Esophagus (tissue), 2 donors: ENCODE results near the gene FOXA3. TPM values are rescaled to one million over a fixed set of nuclear protein-coding genes. Genes with fewer than 3 reads are reported as not detected.

Source experiments
- H3K27ac ChIP-seq, 2 donors: one replicate each; pipeline ENCODE4 v1.5.1; 2013; ENCODE audit warnings: low read depth in 2 of 2, mild to moderate bottlenecking in 2 of 2, inconsistent platforms in 1 of 2, low read length in 1 of 2, moderate library complexity in 1 of 2
- H3K27me3 ChIP-seq, 2 donors: one replicate each; pipeline ENCODE4 v1.6.1; 2013; ENCODE audit warnings: low read length in 2 of 2, control low read depth in 1 of 2, mild to moderate bottlenecking in 1 of 2; ENCODE audit not compliant: insufficient read depth in 2 of 2, control insufficient read depth in 1 of 2
- H3K36me3 ChIP-seq, 2 donors: one replicate each; pipeline ENCODE4 v1.6.1; 2013; ENCODE audit warnings: low read length in 1 of 2; ENCODE audit not compliant: control insufficient read depth in 2 of 2, insufficient read depth in 2 of 2
- H3K4me1 ChIP-seq, 2 donors: one replicate each; pipeline ENCODE4 v1.6.1; 2013; ENCODE audit warnings: low read length in 1 of 2; ENCODE audit not compliant: control insufficient read depth in 2 of 2, insufficient read depth in 2 of 2
- H3K4me3 ChIP-seq, 2 donors: one replicate each; pipeline ENCODE4 v1.5.1; 2013; ENCODE audit warnings: low read length in 2 of 2, mild to moderate bottlenecking in 2 of 2, low read depth in 1 of 2, moderate library complexity in 1 of 2
- H3K9me3 ChIP-seq, 2 donors: one replicate each; pipeline ENCODE4 v1.6.1; 2013; ENCODE audit warnings: mild to moderate bottlenecking in 2 of 2, low read depth in 1 of 2, low read length in 1 of 2, moderate library complexity in 1 of 2; ENCODE audit not compliant: control insufficient read depth in 2 of 2, insufficient read depth in 1 of 2
- WGBS, 2 donors: extraction: QIAGEN DNeasy Blood & Tissue Kit; methylation state at CpG; one replicate each; pipeline ENCODE4 v1.1.7; 2013; 5-methylcytosine and 5-hydroxymethylcytosine counted together
- polyA plus RNA-seq, 2 donors: library from polyadenylated mRNA; stranded (reverse); fragments of 200-250 nt; gene quantifications; one replicate each; pipeline ENCODE4 v1.2.3, GENCODE V29; 2013
- donor health status: healthy with polysubstance abuse.
- donor health status: Bipolar disorder and iron deficiency.

The FOXA3 gene
- polyA plus RNA-seq, 2 donors = 0.02 to 0.10 TPM

DNA sequence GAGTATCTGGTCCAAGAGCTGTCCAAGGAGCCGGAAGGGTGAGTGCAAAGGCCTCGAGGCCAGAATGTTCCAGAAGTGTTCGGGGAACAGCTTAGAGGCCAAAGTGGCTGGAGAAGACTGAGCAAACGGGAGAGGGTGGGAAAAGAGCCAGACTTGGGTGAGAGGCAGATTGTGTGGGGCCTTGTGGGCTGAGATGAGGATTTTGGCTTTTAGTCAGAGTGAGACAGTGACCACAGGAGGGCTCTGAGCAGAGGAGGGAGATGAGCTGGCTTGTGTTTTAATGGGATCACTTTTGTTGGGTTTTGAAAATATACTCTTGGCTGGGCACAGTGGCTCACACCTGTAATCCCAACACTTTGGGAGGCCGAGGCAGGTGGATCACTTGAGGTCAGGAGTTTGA is 44.8 kb downstream of the FOXA3 start:
- no peaks in the 10 kb centered on the region for H3K4me1 ChIP-seq
- H3K36me3 ChIP-seq = no peaks in the 10 kb centered on the region
- H3K27ac ChIP-seq = no peak overlapping the region
- 75 to 77% methylated on average over 5 of the region's 5 CpGs for WGBS, 2 donors
- H3K4me3 ChIP-seq = no peak overlapping the region
- H3K27me3 ChIP-seq = no peaks in the 10 kb centered on the region
- H3K9me3 ChIP-seq = no peaks in the 10 kb centered on the region

DNA sequence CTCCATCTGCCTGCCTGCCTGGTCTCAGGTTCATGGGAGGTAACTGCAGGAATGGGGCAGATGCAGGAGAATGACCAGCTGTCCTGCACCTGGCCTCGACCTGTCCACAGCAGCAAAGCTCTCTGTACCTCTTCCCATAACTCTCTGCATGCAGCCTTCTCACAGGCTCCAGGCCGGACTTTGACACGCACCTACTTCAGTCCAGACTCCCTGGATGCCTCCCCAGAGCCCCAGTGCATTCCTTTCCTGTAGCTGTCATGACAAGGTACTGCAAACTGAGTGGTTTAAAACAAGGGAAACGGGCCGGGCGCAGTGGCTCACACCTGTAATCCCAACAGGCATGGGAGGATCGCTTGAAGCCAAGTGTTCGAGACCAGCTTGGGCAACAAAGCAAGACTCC is 47.2 kb downstream of the FOXA3 start:
- no peaks in the 10 kb centered on the region for H3K9me3 ChIP-seq
- no peak overlapping the region for H3K4me3 ChIP-seq
- 61 to 71% methylated on average over 8 of the region's 8 CpGs for WGBS, 2 donors
- H3K4me1 ChIP-seq = no peaks in the 10 kb centered on the region
- H3K36me3 ChIP-seq = no peaks in the 10 kb centered on the region
- H3K27ac ChIP-seq = no peak overlapping the region
- no peaks in the 10 kb centered on the region for H3K27me3 ChIP-seq

DNA sequence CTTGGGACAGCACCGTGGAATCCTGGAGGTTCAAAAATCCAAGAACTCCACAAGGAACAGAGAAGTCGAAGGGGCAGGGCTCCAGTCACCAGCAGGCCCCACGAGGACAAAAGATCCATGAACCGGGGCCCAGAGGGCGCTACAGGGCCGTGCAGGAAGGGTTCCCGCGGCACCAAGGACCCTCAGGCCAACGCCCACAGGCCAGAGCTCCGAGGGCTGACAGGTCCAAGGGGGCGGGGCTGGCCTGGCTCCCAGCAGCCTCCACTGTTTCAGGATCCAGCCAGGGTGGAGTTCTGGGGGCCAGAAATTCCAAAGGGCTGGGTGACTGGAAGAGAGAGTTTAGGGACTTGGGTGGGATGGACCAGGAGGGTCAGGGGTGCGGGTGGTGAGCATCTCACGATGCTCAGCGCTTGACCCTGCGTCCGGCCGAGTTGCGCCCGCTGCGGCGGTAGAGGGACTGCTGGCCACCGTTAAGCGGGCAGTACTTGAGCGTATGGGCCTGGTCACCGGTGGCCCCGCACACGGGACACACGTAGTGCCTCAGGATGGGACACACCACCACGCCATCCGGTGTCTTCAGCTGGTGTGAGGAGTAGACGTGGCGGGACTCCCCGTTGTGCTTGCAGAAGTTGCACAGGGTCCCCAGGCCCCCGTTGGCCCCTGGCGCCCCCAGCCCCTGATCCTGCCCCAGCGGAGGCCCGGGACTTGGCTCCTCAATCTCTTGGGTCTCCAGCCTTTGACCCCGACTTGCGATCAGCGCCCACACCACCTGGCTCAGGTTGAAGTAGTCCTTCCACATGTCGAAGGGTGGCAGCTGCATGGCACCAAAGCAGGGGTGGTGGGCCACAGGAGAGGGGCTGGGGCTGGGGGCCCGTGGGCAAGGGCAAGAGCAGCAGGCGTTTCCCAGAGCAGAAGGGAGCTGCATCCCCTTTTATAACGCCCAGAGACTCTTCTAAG is 50.0 kb downstream of the FOXA3 start, which contains the start of gene NANOS2:
Gene NANOS2 (minus strand): TSS at position 905 of the 957 bp plus-strand sequence. CDS start 85 bp downstream, at position 820.
- no peaks in the 10 kb centered on the region for H3K4me1 ChIP-seq

DNA sequence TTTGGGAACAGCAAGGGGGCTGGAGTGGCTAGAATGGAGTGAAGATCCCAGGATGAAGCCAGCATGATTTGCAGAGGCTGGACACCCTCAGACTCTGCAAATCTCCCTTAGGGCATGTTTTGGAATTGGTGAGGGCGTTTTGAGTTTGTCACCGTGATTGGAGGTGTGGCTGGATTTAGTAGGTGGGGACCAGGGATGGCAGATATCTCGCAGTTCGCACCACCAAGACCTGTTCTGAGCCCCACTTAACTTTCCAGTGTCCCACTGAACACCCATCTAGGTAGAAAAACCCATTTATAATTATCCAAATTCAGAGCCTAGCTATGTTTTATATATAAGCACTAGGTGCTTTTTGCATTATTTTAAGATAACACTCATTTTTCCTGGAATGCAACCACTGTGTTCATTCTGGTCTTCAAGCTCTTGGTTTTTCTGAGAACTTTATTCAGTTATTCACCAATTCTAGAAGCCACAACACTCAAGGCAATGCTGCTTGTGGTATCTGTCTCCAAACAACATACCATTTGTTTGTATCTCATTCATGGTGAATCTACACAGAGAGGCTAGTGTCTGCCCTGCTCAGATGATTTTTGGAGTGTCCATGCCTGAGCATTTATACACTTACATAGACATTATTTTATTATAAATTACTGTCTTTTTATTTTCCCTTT is 53.4 kb downstream of the FOXA3 start:
- no peaks in the 10 kb centered on the region for H3K36me3 ChIP-seq
- no peak overlapping the region for H3K27ac ChIP-seq
- H3K4me1 ChIP-seq = no peaks in the 10 kb centered on the region
- no peaks in the 10 kb centered on the region for H3K27me3 ChIP-seq
- no peak overlapping the region for H3K4me3 ChIP-seq
- no peaks in the 10 kb centered on the region for H3K9me3 ChIP-seq
- 37 to 48% methylated on average over 4 of the region's 4 CpGs for WGBS, 2 donors

More for the DNA sequence above, 50.0 kb downstream of the FOXA3 start, which contains the start of gene NANOS2:
- no peak within 1 kb of the TSS for H3K4me3 ChIP-seq
- no peaks in the 10 kb centered on the region for H3K27me3 ChIP-seq
- H3K36me3 ChIP-seq = no peaks in the 10 kb centered on the region
- H3K27ac ChIP-seq = no peak within 1 kb of the TSS
- H3K9me3 ChIP-seq = no peaks in the 10 kb centered on the region
- WGBS, 2 donors = 60 to 61% methylated on average over 44 of the region's 44 CpGs

DNA sequence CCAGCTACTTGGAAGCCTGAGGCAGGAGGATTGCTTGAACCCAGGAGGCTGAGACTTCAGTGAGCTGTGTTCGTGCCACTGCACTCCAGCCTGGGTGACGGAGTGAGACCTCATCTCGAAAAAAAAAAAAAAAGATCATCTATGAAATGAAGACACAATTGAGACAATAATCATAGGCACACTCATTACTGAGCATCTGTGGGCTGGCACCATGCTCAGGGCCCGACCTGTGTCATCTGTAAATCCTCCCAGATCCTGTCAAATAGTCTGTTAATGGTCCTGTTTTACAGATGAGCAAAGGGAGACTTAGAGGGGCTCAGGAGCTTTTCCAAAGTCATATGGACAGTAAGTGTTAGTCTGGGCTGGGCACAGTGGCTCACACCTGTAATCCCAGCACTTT is 54.6 kb downstream of the FOXA3 start:
- no peak overlapping the region for H3K27ac ChIP-seq
- no peaks in the 10 kb centered on the region for H3K36me3 ChIP-seq
- H3K4me1 ChIP-seq = no peaks in the 10 kb centered on the region
- H3K27me3 ChIP-seq = no peaks in the 10 kb centered on the region
- H3K4me3 ChIP-seq = no peak overlapping the region
- no peaks in the 10 kb centered on the region for H3K9me3 ChIP-seq
- 59 to 71% methylated on average over 4 of the region's 4 CpGs for WGBS, 2 donors

DNA sequence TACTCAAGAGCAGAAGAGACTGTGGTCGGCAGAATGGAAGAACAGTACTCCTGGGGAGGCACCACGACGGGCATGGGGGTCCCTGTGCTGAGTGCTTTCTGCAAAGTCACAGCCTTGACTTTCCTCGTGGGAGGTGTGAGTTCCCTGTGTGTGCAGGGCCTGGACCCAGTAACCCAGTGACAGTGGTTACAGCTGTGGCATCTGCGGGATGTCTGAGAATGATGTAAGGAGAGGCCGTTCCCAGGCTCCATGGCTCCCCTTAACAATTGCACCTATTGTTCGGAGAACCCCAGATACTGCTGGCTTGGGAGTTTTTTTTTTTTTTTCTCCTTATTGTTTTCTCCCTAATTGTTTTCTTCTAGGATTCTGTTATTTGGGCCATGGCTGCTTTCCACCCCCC is 55.6 kb downstream of the FOXA3 start:
- H3K9me3 ChIP-seq = no peaks in the 10 kb centered on the region
- no peaks in the 10 kb centered on the region for H3K36me3 ChIP-seq
- WGBS, 2 donors = 51 to 61% methylated on average over 7 of the region's 7 CpGs
- H3K4me3 ChIP-seq = no peak overlapping the region
- H3K27ac ChIP-seq = no peak overlapping the region
- no peaks in the 10 kb centered on the region for H3K4me1 ChIP-seq
- no peaks in the 10 kb centered on the region for H3K27me3 ChIP-seq

DNA sequence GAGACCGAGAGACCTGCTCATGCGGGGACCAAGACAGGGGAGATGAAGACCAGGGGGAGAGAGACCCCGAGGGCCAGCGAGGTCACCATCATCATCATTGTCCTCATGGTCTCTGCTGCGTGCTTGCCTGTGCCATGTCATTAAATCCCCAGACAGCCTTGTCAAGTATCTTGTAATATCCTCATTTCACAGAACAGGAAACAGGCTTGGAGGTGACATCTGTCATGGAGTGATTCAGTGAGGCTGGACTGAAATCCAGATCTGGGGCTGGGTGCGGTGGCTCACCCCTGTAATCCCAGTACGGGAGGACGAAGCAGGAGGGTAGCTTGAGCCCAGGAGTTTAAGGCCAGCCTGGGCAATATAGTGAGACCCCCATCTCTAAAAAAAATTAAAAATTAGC is 56.3 kb downstream of the FOXA3 start:
- Histone ChIP-seq H3K27ac (no peak overlapping the region), H3K9me3 (no peaks in the 10 kb centered on the region), H3K27me3 (no peaks in the 10 kb centered on the region), H3K4me1 (no peaks in the 10 kb centered on the region), H3K4me3 (no peak overlapping the region), H3K36me3 (no peaks in the 10 kb centered on the region)
- WGBS, 2 donors = 70 to 72% methylated on average over 8 of the region's 8 CpGs

DNA sequence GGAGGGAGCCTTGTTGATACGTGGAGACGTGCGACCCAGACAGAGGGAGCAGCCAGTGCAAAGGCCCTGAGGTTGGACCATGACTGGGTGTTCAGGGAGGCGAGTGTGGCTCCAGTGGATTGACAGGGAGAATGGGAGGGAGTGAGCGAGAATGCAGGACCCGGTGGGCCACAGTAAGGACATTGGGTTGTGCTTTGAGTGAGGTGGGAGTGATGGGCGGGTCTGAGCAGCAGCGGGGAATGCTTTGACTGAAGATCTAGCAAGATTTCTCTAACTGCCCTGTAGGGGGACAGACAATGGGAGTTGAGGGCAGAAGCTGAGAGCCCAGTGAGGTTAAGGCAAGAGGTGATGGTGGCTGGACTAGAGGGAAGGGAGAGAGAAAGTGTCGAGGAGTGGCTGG is 58.2 kb downstream of the FOXA3 start:
- no peaks in the 10 kb centered on the region for H3K27me3 ChIP-seq
- no peaks in the 10 kb centered on the region for H3K9me3 ChIP-seq
- WGBS, 2 donors = 67 to 71% methylated on average over 9 of the region's 9 CpGs
- H3K4me1 ChIP-seq = no peaks in the 10 kb centered on the region
- H3K36me3 ChIP-seq = no peaks in the 10 kb centered on the region
- H3K4me3 ChIP-seq = no peak overlapping the region
- H3K27ac ChIP-seq = no peak overlapping the region
